KMS-11 (cell line): ENCODE results near the gene OGDHL.
"Not testable (repeated sequence)": the region's sequence is repeated elsewhere in the genome, so short reads cannot be mapped to it uniquely, and the experiment has no call there.

Experiments
- H2AFZ ChIP-seq: fragments of 200-600 bp; sonication (generic); 2 replicates; pipeline ENCODE4 v1.6.1; 2016; ENCODE audit warnings: antibody characterized with exemption, mixed run types, low read depth
- H3K27ac ChIP-seq: fragments of 200-600 bp; sonication (generic); 2 replicates; pipeline ENCODE4 v1.6.1; 2016; ENCODE audit warnings: mild to moderate bottlenecking, mixed run types
- H3K27me3 ChIP-seq: fragments of 200-600 bp; sonication (generic); 2 replicates; pipeline ENCODE4 v1.6.1; 2017; ENCODE audit warnings: mild to moderate bottlenecking, low read depth, mixed run types, moderate library complexity; ENCODE audit not compliant: insufficient read depth
- H3K36me3 ChIP-seq: fragments of 200-600 bp; sonication (generic); 2 replicates; pipeline ENCODE4 v1.6.1; 2017; ENCODE audit warnings: mild to moderate bottlenecking, mixed run types; ENCODE audit not compliant: insufficient read depth
- H3K4me1 ChIP-seq: fragments of 200-600 bp; sonication (generic); 2 replicates; pipeline ENCODE4 v1.6.1; 2016; ENCODE audit warnings: mild to moderate bottlenecking, low read depth, mixed run types; ENCODE audit not compliant: poor library complexity, severe bottlenecking
- H3K4me2 ChIP-seq: fragments of 200-600 bp; sonication (generic); 2 replicates; pipeline ENCODE4 v1.7.0; 2016; ENCODE audit warnings: mild to moderate bottlenecking, mixed run types
- H3K4me3 ChIP-seq: fragments of 200-600 bp; sonication (generic); IDR thresholded peaks from 2 replicates; pipeline ENCODE4 v1.6.1; 2017; ENCODE audit warnings: low read depth, low read length, mixed read lengths; ENCODE audit not compliant: insufficient read depth
- H3K79me2 ChIP-seq: fragments of 200-600 bp; sonication (generic); 2 replicates; pipeline ENCODE4 v1.6.1; 2016; ENCODE audit warnings: low read depth, mixed run types; ENCODE audit not compliant: insufficient read depth
- H3K9ac ChIP-seq: fragments of 200-600 bp; sonication (generic); 2 replicates; pipeline ENCODE4 v1.6.1; 2016; ENCODE audit warnings: mild to moderate bottlenecking, mixed run types
- H4K20me1 ChIP-seq: fragments of 200-600 bp; sonication (generic); 2 replicates; pipeline ENCODE4 v1.6.1; 2016; ENCODE audit warnings: mild to moderate bottlenecking, mixed run types; ENCODE audit not compliant: insufficient read depth
- CTCF ChIP-seq: fragments of 200-600 bp; sonication (generic); conservative IDR thresholded peaks from 2 replicates; pipeline ENCODE4 v1.6.1; 2017; ENCODE audit warnings: low read depth, mild to moderate bottlenecking, antibody characterized with exemption, low read length, moderate library complexity, mixed read lengths

Gene OGDHL

GRCh38 chr10:49733866-49734265 lies 28.3 kb downstream of the OGDHL start:
- Histone ChIP-seq H3K9ac (no peak overlapping the region), H3K4me3 (no peak overlapping the region), H4K20me1 (no peaks in the 10 kb centered on the region), H3K27ac (no peak overlapping the region), H3K36me3 (no peaks in the 10 kb centered on the region), H3K4me1 (no peaks in the 10 kb centered on the region), H3K79me2 (no peaks in the 10 kb centered on the region), H2AFZ (no peak overlapping the region), H3K27me3 (no peaks in the 10 kb centered on the region), H3K4me2 (no peak overlapping the region)
- TF ChIP-seq CTCF = no peak

GRCh38 chr10:49726593-49726992 lies 35.5 kb downstream of the OGDHL start:
- no peak for TF ChIP-seq CTCF
- Histone ChIP-seq H3K4me2 (no peak overlapping the region), H3K4me3 (no peak overlapping the region)

GRCh38 chr10:49715157-49715556 lies 47.0 kb downstream of the OGDHL start:
- H3K27me3 ChIP-seq, H2AFZ ChIP-seq, H3K4me2 ChIP-seq, H3K36me3 ChIP-seq, H3K27ac ChIP-seq, H4K20me1 ChIP-seq, H3K79me2 ChIP-seq, H3K9ac ChIP-seq, H3K4me1 ChIP-seq, H3K4me3 ChIP-seq: not testable (repeated sequence)

More at GRCh38 chr10:49726593-49726992, 35.5 kb downstream of the OGDHL start:
- Histone ChIP-seq H3K27ac (no peak overlapping the region), H3K9ac (no peak overlapping the region), H3K36me3 (no peaks in the 10 kb centered on the region), H3K27me3 (no peaks in the 10 kb centered on the region), H2AFZ (no peak overlapping the region), H3K4me1 (no peaks in the 10 kb centered on the region), H3K79me2 (no peaks in the 10 kb centered on the region), H4K20me1 (no peaks in the 10 kb centered on the region)

DNA sequence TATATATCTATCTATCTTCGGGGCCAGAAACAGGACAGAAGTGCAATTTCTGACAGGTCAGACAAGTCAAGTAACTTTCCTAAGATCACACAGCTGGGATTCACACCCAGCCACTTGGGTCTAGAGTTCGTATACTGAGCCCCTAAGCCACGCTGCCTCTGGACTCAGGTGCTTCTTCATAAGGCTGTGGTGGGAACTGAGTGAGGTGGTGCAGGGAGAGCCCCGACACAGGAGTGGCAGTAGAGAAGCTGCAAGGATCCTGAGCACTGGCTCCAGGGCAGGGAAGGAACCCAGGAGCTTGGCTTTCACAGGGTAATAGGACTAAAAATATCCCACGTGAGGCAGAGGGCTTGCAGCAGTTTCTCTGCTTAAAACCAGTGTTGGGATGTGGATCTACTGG lies 48.9 kb downstream of the OGDHL start:
- Histone ChIP-seq H2AFZ (no peak overlapping the region), H4K20me1 (no peaks in the 10 kb centered on the region), H3K4me3 (no peak overlapping the region), H3K4me2 (no peak overlapping the region), H3K36me3 (no peaks in the 10 kb centered on the region), H3K27ac (no peak overlapping the region), H3K27me3 (no peaks in the 10 kb centered on the region), H3K9ac (no peak overlapping the region), H3K79me2 (no peaks in the 10 kb centered on the region), H3K4me1 (no peaks in the 10 kb centered on the region)
- TF ChIP-seq CTCF = no peak

- no peak overlapping the region for H3K4me2 ChIP-seq
- no peak for TF ChIP-seq CTCF
- H3K9ac ChIP-seq = no peak overlapping the region
- no peaks in the 10 kb centered on the region for H3K79me2 ChIP-seq
- no peak overlapping the region for H3K27ac ChIP-seq
- H2AFZ ChIP-seq = no peak overlapping the region
- H3K27me3 ChIP-seq = no peaks in the 10 kb centered on the region
- H4K20me1 ChIP-seq = no peaks in the 10 kb centered on the region
- no peaks in the 10 kb centered on the region for H3K36me3 ChIP-seq
- no peaks in the 10 kb centered on the region for H3K4me1 ChIP-seq
- no peak overlapping the region for H3K4me3 ChIP-seq
These were observed 50.6 kb downstream of the OGDHL start for GRCh38 chr10:49711481-49711880.
